Measurements from ENCODE around the gene PXT1.
"Not testable (repeated sequence)": the region's sequence is repeated elsewhere in the genome, so short reads cannot be mapped to it uniquely, and the experiment has no call there.

Gene PXT1

GRCh38 chr6:36368421-36368820, 74.2 kb downstream of the PXT1 start:
- no peak for DNase-seq

- DNase-seq, result no peak
Measured at GRCh38 chr6:36367743-36368142, 74.9 kb downstream of the PXT1 start.

- DNase-seq, result no peak
Measured at GRCh38 chr6:36364669-36365479, 77.8 kb downstream of the PXT1 start.

GRCh38 chr6:36364061-36364635, 78.5 kb downstream of the PXT1 start:
- not testable (repeated sequence) for DNase-seq

GRCh38 chr6:36363371-36363752, 79.3 kb downstream of the PXT1 start:
- DNase-seq, result not testable (repeated sequence)

GRCh38 chr6:36362551-36363370, 79.9 kb downstream of the PXT1 start:
- DNase-seq, result peak in 1 of 2 experiments; percentile 24

- DNase-seq, result no peak
Measured at GRCh38 chr6:36361071-36361470, 81.6 kb downstream of the PXT1 start.

GRCh38 chr6:36360241-36361054, 82.2 kb downstream of the PXT1 start:
- peak; percentile 74 to 86 for DNase-seq

GRCh38 chr6:36358226-36358915, 84.3 kb downstream of the PXT1 start:
- no peak for DNase-seq

GRCh38 chr6:36357872-36358225, 84.8 kb downstream of the PXT1 start:
- DNase-seq, result no peak

- no peak for DNase-seq
Measured at GRCh38 chr6:36355819-36356218, 86.8 kb downstream of the PXT1 start.

- DNase-seq, result no peak
Measured at GRCh38 chr6:36353411-36353915, 89.2 kb downstream of the PXT1 start.

GRCh38 chr6:36352477-36353157, 90.0 kb downstream of the PXT1 start:
- no peak for DNase-seq

GRCh38 chr6:36350681-36351571, 91.7 kb downstream of the PXT1 start:
- no peak for DNase-seq

- no peak for DNase-seq
Measured at GRCh38 chr6:36350082-36350481, 92.6 kb downstream of the PXT1 start.

- no peak for DNase-seq
Measured at GRCh38 chr6:36349240-36349639, 93.4 kb downstream of the PXT1 start.

- DNase-seq, result no peak
Measured at GRCh38 chr6:36347621-36348020, 95.0 kb downstream of the PXT1 start.

GRCh38 chr6:36346486-36347273, 96.0 kb downstream of the PXT1 start:
- DNase-seq, result no peak

GRCh38 chr6:36345681-36346466, 96.8 kb downstream of the PXT1 start:
- DNase-seq, result no peak
